ENCODE measurements around the gene MIPOL1.

DNA sequence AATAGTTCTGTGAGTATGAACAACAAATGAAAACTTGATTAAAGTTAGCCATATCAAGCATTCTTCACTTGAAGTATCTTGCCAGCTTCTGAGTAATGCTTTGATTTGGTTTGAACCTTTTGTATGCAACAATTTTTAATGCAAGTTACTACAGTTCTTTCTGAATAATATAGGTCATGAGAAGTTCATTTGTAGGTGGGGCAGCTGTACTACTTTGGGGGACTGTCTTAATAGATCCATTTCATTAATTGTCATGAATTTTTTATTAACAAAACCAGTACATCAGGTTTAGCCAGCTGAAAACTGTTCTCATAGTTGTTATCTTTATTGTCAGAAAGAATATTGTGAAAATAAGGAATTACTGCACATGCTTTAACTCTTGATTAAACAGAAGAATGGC lies 254.6 kb downstream of the MIPOL1 start:
- TF ChIP-seq, protein P1, sequence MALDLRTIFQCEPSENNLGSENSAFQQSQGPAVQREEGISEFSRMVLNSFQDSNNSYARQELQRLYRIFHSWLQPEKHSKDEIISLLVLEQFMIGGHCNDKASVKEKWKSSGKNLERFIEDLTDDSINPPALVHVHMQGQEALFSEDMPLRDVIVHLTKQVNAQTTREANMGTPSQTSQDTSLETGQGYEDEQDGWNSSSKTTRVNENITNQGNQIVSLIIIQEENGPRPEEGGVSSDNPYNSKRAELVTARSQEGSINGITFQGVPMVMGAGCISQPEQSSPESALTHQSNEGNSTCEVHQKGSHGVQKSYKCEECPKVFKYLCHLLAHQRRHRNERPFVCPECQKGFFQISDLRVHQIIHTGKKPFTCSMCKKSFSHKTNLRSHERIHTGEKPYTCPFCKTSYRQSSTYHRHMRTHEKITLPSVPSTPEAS (tag by site-specific recombination; IDR thresholded peaks at IDR 0.05): no peak
- no peak for TF ChIP-seq ZNF138 (tag by site-specific recombination; IDR thresholded peaks at IDR 0.05; ENCODE audit: borderline replicate concordance)
- TF ChIP-seq CTCF (tag by site-specific recombination; IDR thresholded peaks at IDR 0.05): no peak
- TF ChIP-seq PATZ1 (tag by site-specific recombination; IDR thresholded peaks at IDR 0.05): no peak
- no peak for TF ChIP-seq ZBTB21 (tag by site-specific recombination; IDR thresholded peaks at IDR 0.05)
- TF ChIP-seq ZNF530 (tag by site-specific recombination; IDR thresholded peaks at IDR 0.05; ENCODE audit: low read depth): no peak
